KMS-11 (cell line): ENCODE results near the gene KRT77.

Experiments used
- H2AFZ ChIP-seq: fragments of 200-600 bp; sonication (generic); 2 replicates; pipeline ENCODE4 v1.6.1; 2016; ENCODE audit warnings: antibody characterized with exemption, mixed run types, low read depth
- H3K27ac ChIP-seq: fragments of 200-600 bp; sonication (generic); 2 replicates; pipeline ENCODE4 v1.6.1; 2016; ENCODE audit warnings: mild to moderate bottlenecking, mixed run types
- H3K27me3 ChIP-seq: fragments of 200-600 bp; sonication (generic); 2 replicates; pipeline ENCODE4 v1.6.1; 2017; ENCODE audit warnings: mild to moderate bottlenecking, low read depth, mixed run types, moderate library complexity; ENCODE audit not compliant: insufficient read depth
- H3K36me3 ChIP-seq: fragments of 200-600 bp; sonication (generic); 2 replicates; pipeline ENCODE4 v1.6.1; 2017; ENCODE audit warnings: mild to moderate bottlenecking, mixed run types; ENCODE audit not compliant: insufficient read depth
- H3K4me1 ChIP-seq: fragments of 200-600 bp; sonication (generic); 2 replicates; pipeline ENCODE4 v1.6.1; 2016; ENCODE audit warnings: mild to moderate bottlenecking, low read depth, mixed run types; ENCODE audit not compliant: poor library complexity, severe bottlenecking
- H3K4me2 ChIP-seq: fragments of 200-600 bp; sonication (generic); 2 replicates; pipeline ENCODE4 v1.7.0; 2016; ENCODE audit warnings: mild to moderate bottlenecking, mixed run types
- H3K4me3 ChIP-seq: fragments of 200-600 bp; sonication (generic); IDR thresholded peaks from 2 replicates; pipeline ENCODE4 v1.6.1; 2017; ENCODE audit warnings: low read depth, low read length, mixed read lengths; ENCODE audit not compliant: insufficient read depth
- H3K79me2 ChIP-seq: fragments of 200-600 bp; sonication (generic); 2 replicates; pipeline ENCODE4 v1.6.1; 2016; ENCODE audit warnings: low read depth, mixed run types; ENCODE audit not compliant: insufficient read depth
- H3K9ac ChIP-seq: fragments of 200-600 bp; sonication (generic); 2 replicates; pipeline ENCODE4 v1.6.1; 2016; ENCODE audit warnings: mild to moderate bottlenecking, mixed run types
- H4K20me1 ChIP-seq: fragments of 200-600 bp; sonication (generic); 2 replicates; pipeline ENCODE4 v1.6.1; 2016; ENCODE audit warnings: mild to moderate bottlenecking, mixed run types; ENCODE audit not compliant: insufficient read depth
- CTCF ChIP-seq: fragments of 200-600 bp; sonication (generic); conservative IDR thresholded peaks from 2 replicates; pipeline ENCODE4 v1.6.1; 2017; ENCODE audit warnings: low read depth, mild to moderate bottlenecking, antibody characterized with exemption, low read length, moderate library complexity, mixed read lengths

Gene KRT77

GRCh38 chr12:52645982-52646381 is 57.3 kb downstream of the KRT77 start:
- H3K27me3 ChIP-seq: peaks cover 37% of the 10 kb centered on the region; the same call in 1 of the 2 replicates
- H3K9ac ChIP-seq: no peak overlapping the region
- no peak for TF ChIP-seq CTCF

DNA sequence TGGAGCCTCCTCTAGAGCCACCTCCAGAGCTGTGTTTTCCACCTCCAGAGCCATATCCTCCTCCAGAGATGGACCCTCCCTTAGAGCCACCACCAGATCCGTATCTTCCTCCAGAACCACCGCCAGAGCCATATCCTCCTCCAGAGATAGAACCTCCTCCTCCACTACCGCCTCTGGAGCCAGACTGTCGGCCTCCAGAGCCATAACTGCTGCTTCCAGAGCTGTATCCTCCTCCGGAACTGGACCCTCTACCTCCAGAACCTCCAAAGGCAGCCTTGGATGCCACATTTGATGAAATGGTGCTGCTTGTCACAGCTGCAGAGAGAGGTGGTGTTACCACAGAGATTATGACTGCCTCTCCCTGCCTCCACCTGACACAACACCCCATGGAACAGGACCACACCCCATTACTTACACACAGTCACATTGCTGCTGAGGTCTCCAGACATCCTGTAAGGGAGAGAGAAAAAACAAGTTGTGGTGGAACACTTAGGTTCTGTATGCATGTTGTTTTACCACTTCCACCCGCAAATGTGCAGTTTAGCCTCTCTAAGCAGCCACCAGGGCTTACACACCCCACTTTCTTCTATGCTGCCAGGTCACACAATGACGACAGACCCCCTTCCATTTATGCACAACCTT is 58.1 kb downstream of the KRT77 start:
- Histone ChIP-seq H2AFZ (no peak overlapping the region), H3K27ac (no peak overlapping the region), H3K9ac (no peak overlapping the region), H3K27me3 (peaks cover 37% of the 10 kb centered on the region; the same call in 1 of the 2 replicates), H4K20me1 (no peaks in the 10 kb centered on the region), H3K4me1 (no peaks in the 10 kb centered on the region), H3K36me3 (no peaks in the 10 kb centered on the region), H3K4me2 (no peak overlapping the region), H3K79me2 (no peaks in the 10 kb centered on the region), H3K4me3 (no peak overlapping the region)
- TF ChIP-seq CTCF: no peak

More at GRCh38 chr12:52645982-52646381, 57.3 kb downstream of the KRT77 start:
- no peak overlapping the region for H3K27ac ChIP-seq
- H3K36me3 ChIP-seq: no peaks in the 10 kb centered on the region
- no peak overlapping the region for H2AFZ ChIP-seq
- H3K79me2 ChIP-seq: no peaks in the 10 kb centered on the region
- no peak overlapping the region for H3K4me2 ChIP-seq
- no peaks in the 10 kb centered on the region for H4K20me1 ChIP-seq
- no peaks in the 10 kb centered on the region for H3K4me1 ChIP-seq
- no peak overlapping the region for H3K4me3 ChIP-seq

DNA sequence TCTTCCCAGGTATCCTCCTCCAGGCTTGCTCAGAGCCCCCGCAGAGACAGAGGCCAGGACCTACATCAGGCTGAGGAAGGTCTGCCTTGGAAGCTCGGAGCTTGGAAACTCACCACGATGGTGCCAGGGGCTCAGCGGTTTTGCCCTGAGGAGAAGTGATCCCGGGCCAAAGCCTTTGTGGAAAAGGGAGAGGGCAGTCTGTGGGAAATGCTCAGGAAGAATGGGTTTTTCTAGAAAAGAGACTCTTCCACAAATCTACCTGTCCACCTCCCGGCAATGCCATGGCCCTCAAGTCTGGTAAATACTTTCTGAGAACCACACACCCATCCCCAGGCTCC is 59.3 kb downstream of the KRT77 start:
- Histone ChIP-seq H2AFZ (no peak overlapping the region), H4K20me1 (no peaks in the 10 kb centered on the region), H3K4me2 (no peak overlapping the region), H3K27ac (no peak overlapping the region), H3K36me3 (no peaks in the 10 kb centered on the region), H3K27me3 (peaks cover 37% of the 10 kb centered on the region; the same call in 1 of the 2 replicates), H3K4me3 (no peak overlapping the region), H3K79me2 (no peaks in the 10 kb centered on the region), H3K9ac (no peak overlapping the region), H3K4me1 (no peaks in the 10 kb centered on the region)
- TF ChIP-seq CTCF: no peak

- Histone ChIP-seq H4K20me1 (no peaks in the 10 kb centered on the region), H3K9ac (no peak overlapping the region), H3K27me3 (peaks cover 37% of the 10 kb centered on the region; the same call in 1 of the 2 replicates), H3K4me1 (no peaks in the 10 kb centered on the region), H2AFZ (no peak overlapping the region), H3K27ac (no peak overlapping the region), H3K4me2 (no peak overlapping the region), H3K4me3 (no peak overlapping the region), H3K36me3 (no peaks in the 10 kb centered on the region), H3K79me2 (no peaks in the 10 kb centered on the region)
- no peak for TF ChIP-seq CTCF
Measured at GRCh38 chr12:52643233-52644077, 59.9 kb downstream of the KRT77 start.
